GM19455 (cell line): ENCODE results near the gene DRAXIN.

Experiments used
- ATAC-seq: cut with Tn5 transposase; IDR thresholded peaks from one replicate; pipeline ENCODE4 v1.9.1; 2021; ENCODE audit not compliant: unreplicated experiment

Gene DRAXIN

DNA sequence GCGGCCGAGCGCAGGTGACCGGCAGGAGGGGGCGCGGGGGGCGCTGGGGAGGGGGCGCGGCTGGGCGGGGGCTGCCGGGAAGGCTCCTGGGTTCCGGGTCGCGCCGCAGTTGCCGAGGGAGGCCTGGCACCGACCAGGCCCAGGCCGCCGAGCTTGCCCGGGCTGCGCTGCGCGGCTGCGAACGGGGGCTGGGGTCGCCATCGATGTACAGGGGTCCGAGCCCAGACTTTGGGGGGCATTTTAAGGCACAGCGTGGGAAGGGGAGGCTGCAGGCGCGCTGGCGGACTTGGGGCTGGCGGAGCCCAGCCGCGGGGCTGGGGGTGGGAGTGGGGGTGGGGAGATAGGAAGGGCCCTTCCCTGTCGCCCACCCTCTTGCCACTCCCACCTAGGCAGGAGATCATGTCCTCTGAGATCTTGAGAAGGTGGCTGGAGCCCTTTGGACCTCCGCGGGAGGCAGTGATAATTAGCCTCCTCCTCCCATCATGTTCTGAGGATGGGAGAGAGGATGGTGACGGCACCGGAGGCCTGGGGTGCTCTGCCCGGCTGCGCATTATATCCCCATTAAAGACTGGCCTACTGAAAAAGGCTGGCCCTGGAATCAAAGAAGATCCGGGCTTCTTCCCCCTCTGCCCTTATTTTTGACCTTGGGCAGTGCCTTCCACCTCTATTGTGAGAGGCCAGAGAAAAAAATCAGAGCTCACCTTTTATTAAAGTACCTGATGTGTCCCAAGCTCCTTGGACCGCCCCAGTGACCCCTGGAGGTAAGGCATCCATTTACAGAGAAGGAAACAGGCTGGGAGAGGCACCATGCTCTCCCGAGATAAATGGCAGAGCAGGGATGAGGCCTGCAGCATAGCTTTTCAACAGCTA lies 36.3 kb upstream of the DRAXIN start:
- ATAC-seq = peak; percentile 23

DNA sequence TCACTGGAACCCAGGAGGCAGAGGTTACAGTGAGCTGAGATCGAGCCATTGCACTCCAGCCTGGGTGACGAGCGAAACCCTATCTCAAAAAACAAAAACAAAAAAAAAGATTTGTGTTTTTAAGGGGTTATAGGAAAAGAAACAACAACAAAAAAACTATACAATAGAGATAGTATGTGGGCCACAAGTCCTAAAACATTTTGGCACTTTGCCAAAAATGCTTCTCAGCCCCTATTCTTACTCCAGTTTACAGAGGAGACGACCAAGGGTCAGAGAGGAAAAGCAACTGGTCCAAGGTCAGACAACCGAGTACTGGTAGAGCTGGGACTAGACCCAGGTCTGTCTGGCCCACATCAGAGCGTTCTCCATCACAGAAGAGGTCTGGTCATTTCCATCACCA lies 33.9 kb upstream of the DRAXIN start:
- ATAC-seq = no peak

DNA sequence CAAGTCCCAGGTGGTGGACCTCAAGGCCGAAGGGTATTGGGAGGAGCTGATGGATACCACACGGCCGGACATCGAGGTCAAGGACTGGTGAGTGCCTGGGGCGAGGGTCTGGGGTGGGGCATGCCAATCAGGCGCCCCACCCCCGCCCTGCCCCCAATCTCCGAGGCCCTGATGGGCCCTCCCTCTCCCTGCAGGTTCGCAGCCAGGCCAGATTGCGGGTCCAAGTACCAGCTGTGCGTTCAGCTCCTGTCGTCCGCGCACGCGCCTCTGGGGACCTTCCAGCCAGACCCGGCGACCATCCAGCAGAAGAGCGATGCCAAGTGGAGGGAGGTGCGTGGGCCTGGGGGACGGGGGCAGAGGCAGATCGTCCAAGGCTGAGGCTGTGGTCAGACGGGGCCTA lies 33.0 kb upstream of the DRAXIN start:
- no peak for ATAC-seq

DNA sequence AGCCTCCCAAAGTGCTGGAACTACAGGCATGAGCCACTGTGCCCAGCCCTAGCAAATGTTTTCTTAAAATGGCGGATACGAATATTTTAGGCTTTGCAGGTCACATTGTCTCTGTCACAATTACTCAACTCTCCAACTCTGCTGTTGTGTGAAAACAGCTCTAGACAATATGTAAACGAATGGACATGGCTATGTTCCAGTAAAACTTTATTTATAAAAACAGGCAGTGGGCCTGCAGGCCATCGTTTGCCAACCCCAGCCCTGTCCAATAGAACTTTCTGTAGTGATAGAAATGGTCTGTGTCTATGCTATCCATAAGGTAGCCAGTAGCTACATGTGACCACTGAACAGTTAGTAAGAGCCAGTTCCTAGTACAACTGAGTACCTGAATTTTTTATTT lies 31.8 kb upstream of the DRAXIN start:
- no peak for ATAC-seq

DNA sequence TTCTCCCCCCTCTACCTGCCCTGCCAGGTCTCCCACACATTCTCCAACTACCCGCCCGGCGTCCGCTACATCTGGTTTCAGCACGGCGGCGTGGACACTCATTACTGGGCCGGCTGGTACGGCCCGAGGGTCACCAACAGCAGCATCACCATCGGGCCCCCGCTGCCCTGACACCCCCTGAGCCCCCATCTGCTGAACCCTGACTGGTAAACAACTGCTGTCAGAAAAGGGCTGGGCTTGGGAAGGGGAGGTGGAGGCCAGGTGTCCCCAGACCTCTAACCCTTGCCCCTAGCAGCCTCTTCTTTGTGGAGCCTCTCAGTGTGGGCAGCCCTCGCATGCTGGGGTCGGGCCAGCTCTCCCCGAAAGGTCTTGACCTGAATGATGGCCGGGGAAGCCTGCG lies 30.4 kb upstream of the DRAXIN start:
- no peak for ATAC-seq

DNA sequence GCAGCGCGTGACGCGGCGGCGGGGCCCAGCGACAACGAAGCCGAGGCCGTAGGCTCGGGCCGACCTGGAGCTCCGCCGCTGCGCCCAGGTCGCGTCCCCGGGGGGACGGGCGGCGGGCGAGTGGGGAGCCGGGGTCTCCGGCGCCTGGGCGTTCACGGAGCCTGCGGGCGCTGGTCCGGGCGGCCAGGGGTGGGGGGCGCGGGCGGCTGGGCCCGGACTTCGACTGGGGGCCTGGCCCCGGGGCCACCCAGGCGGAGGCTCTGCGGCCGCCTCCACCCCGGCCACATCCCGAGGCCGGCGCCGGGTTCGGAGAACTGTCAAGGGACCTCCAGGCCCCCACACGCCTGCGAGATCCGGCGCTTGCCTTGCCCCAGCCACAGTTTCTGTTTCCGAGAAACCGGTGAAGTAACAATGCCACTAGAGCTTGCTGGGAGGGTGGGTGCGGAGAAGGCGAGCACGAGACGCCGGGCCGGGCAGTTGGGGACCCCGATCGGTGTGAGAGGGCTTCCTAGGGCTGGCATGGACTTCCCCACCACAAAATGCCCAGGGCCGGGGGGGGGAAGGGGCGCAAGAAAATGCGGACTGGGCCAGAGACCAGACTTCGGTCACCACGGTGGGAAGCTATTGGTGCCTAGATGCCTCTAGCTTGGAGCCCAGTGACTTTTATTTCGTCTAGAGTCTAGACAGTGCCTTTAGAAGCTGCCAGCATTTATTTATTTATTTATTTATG lies 27.0 kb upstream of the DRAXIN start:
- ATAC-seq = peak; percentile 45

DNA sequence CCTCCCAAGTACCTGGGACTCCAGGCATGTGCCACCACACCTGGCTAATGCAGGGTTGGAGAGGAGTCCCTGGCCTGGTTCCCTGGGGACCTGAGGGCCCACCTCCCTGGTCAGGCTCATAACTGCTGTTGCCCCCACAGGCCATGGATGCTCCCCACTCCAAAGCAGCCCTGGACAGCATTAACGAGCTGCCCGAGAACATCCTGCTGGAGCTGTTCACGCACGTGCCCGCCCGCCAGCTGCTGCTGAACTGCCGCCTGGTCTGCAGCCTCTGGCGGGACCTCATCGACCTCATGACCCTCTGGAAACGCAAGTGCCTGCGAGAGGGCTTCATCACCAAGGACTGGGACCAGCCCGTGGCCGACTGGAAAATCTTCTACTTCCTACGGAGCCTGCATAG lies 23.0 kb upstream of the DRAXIN start:
- ATAC-seq = no peak

DNA sequence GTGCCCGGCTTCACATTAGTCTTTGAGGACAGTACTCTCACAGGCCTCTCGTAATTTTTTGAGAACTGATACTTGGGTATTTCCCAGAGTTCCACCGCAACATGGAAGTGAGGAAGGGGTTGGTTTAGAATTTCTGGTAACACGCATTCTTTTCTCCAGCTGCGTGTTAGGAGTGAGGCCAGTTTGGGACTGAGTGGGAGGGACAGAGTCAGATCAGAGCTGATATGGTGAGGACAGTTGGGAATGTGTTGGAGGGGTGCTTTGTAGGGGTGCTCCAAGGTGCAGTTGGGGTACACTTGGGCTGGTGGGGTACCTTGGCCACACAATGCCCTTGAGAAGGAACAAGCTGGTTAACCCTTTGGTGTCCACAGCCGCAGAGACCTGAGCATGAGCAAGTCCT lies 20.8 kb upstream of the DRAXIN start:
- no peak for ATAC-seq

DNA sequence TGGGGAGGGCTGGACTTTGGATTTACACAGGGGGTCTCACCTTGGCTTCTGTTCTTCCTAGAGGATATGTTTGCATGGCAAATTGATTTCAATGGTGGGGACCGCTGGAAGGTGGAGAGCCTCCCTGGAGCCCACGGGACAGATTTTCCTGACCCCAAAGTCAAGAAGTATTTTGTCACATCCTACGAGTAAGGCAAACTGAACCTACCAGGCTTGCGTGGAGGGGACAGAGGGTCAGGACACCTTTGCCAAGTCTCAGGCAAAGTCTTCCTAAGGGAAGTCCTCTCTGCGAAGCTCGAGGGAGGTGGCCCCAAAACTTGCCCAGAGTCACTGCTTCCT lies 20.3 kb upstream of the DRAXIN start:
- no peak for ATAC-seq

DNA sequence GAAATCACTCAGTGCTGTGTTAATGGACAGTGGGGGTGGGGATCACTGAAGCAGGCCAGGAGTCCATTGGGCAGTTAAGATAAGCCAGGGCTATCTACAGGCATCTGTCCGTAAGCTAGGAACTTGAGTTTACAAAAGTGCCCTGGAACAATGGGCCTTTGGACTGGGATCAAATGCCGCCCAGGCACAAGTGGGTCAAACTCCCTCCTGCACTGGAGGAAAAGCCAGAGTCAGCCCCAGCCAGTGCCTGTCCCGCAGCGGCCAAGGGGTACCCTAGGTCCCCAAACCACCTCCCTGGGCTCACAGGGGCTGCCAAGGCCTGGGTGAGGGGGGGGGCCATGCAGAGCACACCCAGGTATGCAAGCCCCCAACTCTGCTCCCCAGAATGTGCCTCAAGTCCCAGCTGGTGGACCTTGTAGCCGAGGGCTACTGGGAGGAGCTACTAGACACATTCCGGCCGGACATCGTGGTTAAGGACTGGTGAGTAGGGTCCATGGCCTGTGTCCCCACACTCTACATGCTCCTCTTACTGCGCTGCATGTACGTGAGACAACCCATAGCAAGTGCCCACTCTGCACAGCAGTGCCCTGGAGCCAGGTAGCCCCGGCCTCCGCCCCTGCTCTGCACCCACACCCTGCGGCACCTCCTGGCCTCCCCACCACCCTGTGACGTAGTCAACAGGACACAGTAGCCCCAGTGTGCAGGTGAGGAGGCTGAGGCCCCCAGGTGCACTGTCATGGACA lies 19.8 kb upstream of the DRAXIN start:
- no peak for ATAC-seq

DNA sequence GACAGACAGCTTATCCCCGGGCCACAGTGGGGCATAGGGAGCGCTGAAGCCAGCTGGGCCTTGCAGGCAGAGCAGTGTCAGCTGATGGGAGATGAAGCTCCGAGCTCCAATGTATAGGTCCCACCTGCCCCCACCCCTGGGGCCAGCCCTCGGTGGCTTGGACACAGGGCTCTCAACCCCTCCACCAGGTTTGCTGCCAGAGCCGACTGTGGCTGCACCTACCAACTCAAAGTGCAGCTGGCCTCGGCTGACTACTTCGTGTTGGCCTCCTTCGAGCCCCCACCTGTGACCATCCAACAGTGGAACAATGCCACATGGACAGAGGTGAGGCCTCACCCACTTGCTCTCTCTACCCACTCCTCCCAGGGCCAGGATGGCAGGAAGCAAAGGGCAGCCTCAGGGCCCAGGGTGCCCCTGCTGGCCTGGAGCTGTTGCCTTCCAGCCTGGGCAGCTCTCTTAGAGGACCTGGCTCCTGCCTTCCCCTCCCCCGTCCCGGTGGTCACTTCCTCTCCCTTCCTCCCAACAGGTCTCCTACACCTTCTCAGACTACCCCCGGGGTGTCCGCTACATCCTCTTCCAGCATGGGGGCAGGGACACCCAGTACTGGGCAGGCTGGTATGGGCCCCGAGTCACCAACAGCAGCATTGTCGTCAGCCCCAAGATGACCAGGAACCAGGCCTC lies 18.3 kb upstream of the DRAXIN start:
- no peak for ATAC-seq

DNA sequence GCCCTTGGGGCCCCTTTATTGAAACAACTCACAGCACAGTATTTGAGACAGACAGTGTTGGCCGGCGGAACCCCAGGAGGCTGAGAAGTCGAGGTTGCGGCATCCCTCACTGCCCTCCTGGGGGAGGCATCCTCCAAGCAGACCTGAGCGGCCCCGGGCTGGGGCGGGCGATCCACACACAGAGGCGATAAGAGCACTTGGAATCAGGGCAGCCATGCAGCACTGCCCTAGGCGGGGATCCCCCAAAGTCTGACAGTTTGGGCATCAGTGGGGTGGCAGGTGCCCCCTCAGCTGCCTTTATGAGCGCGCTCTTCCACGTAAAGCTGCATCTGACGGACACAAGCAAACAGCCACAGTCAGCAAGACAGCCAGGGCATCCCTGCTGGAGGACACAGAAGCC lies 17.0 kb upstream of the DRAXIN start:
- ATAC-seq = no peak

DNA sequence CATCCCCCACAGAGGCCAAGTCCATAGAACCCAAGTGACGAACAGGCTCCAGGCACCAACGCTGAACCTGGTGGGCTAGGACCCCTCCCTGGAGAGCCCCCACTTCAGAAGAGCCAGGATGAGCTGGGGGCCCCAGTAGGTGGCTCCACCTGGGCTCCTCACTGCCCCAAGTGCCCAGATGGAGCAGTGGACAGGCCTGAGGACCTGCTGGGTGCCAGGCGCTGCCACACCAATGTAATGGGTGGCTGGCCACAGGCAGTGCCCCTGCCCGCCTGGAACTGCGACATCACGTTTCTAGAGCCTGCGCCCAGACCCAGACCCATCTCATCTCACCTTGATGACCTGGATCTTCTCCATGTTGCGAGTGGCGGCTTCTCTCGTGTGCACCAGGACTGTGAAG lies 16.2 kb upstream of the DRAXIN start:
- ATAC-seq = no peak

DNA sequence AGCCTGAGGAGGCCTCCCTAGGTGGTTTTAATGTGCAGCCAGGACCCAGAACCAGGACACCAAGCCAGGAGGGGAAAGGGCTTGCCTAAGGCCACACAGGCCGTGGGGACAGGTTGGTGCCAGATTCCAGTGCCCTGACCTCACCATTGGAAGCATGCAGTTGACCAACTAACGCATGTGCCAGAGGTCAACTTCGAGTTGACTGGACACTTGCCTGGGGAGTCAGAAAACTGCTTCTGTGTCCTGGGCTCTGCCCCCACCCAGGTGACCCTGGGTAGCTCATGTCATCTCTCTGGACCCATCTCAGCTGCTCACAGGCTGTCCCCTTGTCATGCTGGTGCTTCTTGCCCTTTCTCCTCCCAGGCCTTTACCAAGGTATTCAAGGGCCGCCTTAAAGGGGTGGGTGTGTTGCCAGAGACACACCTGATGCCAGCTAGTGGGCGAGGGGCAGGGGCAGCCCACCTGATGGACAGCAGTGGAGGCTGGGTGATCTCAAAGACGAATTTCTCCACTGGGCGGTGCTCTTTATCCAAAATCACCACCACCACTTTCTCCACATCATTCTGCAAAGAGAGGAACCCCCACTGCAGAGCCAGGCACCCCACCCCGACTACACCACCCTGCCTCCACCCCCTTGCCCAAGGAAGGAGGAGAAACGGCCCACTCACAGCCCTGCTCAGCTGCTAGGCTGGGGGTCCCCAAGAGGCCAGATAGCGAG lies 15.0 kb upstream of the DRAXIN start:
- ATAC-seq = no peak

DNA sequence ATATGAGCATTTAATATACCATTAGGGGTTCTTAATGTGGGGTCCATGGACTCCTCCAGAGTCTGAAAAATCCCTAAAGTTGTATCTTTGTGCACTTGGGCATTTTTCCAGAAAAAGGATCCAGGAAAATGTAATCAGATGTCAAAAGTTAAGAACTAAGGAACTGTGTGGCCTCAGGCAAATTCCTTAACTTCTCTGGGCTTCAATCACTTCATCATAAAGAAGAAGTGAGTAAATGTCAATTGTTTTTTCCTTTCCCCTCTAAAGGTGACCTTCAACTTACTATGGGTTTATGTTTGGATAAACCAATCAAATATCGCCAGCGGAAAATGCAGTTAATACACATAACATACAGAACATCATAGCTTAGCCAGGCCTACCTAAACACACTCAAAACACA lies 13.1 kb upstream of the DRAXIN start:
- ATAC-seq = no peak

DNA sequence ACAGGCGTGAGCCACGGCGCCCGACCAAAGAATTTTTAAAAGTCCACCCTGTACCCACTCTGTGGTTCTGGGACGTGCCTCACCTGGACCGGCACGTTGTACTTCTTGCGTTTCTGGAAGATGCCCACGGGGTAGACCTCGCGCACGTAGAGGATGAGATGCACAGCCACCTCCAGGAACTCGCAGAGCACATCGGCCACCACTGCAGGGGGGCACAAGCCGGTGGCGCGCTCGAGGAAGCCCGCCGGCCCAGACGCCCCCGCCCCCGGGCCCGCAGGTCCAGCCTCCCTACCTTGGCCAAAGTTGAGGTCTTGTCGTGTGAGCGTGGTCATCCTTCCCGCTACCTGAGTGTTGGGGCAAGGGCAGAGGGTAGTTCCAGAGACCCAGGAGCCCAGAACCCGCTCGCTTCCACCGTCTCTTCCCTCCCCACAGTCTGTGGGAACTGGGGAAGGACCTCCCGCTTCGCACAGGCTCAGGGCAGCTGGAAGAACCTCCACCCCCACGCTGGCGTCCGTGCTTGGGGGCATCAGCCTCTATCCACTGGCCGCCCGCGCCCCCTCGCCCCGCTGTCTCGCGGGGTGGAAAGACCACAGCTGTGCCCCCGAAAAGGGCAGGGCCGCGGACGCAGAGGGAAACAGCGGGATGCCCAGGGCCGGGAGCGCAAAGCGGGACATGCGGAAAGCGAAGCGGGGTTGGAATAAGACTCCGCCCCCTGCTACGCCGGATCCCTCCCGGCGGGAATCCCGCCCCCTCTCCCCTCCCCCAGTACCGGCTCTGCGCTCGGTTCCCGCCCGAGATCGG lies 11.0 kb upstream of the DRAXIN start:
- peak; percentile 36 for ATAC-seq

DNA sequence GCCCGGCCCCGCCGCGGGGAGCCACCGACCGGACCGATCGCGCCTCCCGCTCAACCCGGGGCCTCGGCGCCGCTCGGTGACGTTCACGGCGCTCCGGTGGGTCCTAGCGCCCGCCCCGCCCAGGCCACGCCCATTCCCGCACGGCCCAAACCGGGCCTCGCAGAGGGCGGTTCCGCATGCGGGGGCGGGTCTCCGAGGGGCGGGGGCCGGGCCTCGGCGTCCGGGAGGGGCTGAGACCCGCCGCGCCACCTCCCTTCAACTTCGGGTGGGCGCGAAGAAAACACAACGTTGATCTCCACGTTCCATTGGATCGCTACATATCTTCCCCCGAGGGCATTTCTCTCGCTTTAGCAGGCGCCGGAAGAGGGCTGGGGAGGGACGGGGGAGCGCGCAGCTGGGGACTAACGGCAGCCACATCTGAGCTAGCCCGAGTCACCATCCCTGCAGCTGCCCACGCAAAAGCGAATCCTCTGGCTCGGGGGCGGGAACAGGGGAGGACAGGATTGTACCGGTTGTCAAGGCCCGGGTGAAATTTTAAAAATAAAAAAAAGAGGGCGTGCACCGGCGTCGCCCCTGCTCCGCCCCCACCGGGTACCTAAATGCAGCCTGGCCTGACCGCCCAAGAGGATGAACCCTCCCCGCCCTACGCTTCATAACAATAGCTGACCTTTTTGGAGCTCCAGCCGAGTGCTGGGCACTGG lies 10.3 kb upstream of the DRAXIN start, which contains the start of gene MAD2L2:
MAD2L2 (minus strand) TSS at position 78 of the 701 bp plus-strand sequence. CDS start 547 bp downstream, outside the sequence.
- peak; percentile 78 for ATAC-seq

DNA sequence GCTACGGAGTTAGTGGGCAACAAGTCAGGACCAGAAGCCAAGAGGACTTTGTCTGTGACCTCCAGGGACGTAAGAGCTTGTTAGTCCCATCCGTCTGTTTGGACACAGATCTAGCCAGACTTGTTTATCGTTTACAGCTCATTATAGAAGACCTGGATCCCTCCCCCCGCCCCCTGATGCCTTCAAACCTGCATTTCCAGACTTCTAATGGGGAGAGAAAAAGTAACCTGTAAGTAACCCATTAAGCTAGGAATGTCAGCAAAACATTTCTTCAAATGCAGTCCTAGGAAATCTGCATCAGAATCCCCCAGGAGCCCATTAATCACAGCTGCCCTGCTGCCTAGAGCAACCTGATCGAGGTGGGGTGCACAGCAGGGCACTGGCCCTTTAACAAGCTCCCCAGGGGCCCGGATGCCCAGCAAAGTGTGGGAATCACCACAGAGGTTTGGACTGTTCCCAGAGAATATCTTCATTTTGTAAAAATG lies 9.2 kb upstream of the DRAXIN start:
- ATAC-seq = no peak

DNA sequence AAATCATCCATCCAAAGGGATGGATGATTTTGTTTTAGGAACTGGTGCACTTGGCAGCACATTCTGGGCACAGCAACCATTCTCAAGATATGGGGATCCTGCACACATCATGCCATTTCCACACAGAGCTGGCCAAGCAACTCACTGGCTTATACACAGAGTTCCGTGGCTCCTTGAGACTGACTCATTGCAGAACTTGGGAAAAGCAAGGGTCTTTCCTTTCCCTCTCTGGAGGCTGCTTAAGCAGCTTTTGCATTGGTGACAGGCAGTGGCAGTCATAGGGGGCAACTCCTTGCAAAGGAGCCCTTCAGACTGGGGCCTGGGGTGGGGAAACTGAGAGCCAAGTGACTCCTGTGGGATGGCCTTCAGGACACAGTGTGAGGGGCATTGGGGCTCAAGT lies 8.7 kb upstream of the DRAXIN start:
- no peak for ATAC-seq
